Spleen (tissue), 7 donors: Measurements from ENCODE around the gene GALNT8.

ENCODE experiments used
- POLR2A ChIP-seq, 3 donors: fragments of 450-650 bp; IDR thresholded peaks; one replicate each; pipeline ENCODE4 v1.5.1; 2017; ENCODE audit warnings: antibody characterized with exemption in 3 of 3, mild to moderate bottlenecking in 1 of 3
- POLR2AphosphoS5 ChIP-seq, 3 donors: sonication (generic); formaldehyde crosslinking; IDR thresholded peaks; one replicate each; pipeline ENCODE4 v1.5.1; 2017; ENCODE audit warnings: antibody characterized with exemption in 3 of 3
- TF ChIP-seq, protein P1 (sequence below), 11 experiments: fragments of 200-600 bp in 7 of 11; fragments of 450-650 bp in 4 of 11; sonication (generic) in 4 of 11; IDR thresholded peaks in 8 of 11; conservative IDR thresholded peaks in 3 of 11; 1 replicate in 7 of 11; 2 replicates in 4 of 11; pipeline versions ENCODE4 v1.4.0 to v1.8.0; 2016 to 2021; ENCODE audit warnings: antibody characterized with exemption in 11 of 11, inconsistent platforms in 4 of 11, mild to moderate bottlenecking in 1 of 11
- donor health status: DM: no; HTN: no; CAD: no; lungs with moderate emphysema.
- donor health status: DM: no; HTN: no; CAD: no.
- donor health status: DM: no; HTN: no; CAD: no.

DNA sequence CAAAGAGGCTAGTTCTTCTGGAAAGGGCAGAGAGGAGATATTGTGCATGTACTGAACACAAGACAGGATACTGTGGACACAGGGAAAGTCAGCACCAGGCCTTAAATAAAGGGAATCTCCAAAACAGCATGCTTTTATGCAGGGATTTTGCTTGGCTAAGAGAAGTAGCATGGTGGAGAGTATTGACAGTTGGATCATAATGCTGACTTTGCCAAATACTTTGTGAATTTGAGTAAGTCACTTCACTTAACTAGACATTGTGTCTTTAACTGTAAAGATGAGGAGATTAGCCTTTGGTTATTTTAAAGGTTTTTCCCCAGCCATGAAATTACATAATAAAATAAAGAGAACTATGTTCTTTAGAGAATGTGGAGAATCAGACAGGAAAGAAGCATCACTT lies 24.5 kb downstream of the GALNT8 start:
- TF ChIP-seq, protein P1, sequence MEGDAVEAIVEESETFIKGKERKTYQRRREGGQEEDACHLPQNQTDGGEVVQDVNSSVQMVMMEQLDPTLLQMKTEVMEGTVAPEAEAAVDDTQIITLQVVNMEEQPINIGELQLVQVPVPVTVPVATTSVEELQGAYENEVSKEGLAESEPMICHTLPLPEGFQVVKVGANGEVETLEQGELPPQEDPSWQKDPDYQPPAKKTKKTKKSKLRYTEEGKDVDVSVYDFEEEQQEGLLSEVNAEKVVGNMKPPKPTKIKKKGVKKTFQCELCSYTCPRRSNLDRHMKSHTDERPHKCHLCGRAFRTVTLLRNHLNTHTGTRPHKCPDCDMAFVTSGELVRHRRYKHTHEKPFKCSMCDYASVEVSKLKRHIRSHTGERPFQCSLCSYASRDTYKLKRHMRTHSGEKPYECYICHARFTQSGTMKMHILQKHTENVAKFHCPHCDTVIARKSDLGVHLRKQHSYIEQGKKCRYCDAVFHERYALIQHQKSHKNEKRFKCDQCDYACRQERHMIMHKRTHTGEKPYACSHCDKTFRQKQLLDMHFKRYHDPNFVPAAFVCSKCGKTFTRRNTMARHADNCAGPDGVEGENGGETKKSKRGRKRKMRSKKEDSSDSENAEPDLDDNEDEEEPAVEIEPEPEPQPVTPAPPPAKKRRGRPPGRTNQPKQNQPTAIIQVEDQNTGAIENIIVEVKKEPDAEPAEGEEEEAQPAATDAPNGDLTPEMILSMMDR (IDR thresholded peaks at IDR 0.05 in 8 of 11, conservative IDR thresholded peaks at IDR 0.05 in 3 of 11), result no peak
- TF ChIP-seq POLR2AphosphoS5 (IDR thresholded peaks at IDR 0.05) (no peak), POLR2A (IDR thresholded peaks at IDR 0.05) (no peak)
